ENCODE results near the gene MARK2.

Gene MARK2

DNA sequence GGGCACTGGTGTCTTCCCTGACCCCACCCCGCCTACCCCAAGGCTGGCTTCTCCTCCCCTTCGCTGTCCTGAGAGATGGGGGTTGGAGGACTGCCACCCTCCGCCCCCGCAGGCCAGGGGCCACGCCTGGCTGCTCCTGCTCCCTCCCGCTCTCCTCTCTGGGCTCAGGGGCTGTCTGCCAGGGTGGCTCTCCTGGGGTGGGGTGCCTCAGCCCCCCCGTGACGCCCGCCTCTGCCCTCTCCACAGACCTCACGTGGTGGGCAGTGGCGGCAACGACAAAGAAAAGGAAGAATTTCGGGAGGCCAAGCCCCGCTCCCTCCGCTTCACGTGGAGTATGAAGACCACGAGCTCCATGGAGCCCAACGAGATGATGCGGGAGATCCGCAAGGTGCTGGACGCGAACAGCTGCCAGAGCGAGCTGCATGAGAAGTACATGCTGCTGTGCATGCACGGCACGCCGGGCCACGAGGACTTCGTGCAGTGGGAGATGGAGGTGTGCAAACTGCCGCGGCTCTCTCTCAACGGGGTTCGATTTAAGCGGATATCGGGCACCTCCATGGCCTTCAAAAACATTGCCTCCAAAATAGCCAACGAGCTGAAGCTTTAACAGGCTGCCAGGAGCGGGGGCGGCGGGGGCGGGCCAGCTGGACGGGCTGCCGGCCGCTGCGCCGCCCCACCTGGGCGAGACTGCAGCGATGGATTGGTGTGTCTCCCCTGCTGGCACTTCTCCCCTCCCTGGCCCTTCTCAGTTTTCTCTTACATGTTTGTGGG lies 69.9 kb downstream of the MARK2 start:
- DNase-seq (ENCODE audit: low read depth, low spot score) = no peak

DNA sequence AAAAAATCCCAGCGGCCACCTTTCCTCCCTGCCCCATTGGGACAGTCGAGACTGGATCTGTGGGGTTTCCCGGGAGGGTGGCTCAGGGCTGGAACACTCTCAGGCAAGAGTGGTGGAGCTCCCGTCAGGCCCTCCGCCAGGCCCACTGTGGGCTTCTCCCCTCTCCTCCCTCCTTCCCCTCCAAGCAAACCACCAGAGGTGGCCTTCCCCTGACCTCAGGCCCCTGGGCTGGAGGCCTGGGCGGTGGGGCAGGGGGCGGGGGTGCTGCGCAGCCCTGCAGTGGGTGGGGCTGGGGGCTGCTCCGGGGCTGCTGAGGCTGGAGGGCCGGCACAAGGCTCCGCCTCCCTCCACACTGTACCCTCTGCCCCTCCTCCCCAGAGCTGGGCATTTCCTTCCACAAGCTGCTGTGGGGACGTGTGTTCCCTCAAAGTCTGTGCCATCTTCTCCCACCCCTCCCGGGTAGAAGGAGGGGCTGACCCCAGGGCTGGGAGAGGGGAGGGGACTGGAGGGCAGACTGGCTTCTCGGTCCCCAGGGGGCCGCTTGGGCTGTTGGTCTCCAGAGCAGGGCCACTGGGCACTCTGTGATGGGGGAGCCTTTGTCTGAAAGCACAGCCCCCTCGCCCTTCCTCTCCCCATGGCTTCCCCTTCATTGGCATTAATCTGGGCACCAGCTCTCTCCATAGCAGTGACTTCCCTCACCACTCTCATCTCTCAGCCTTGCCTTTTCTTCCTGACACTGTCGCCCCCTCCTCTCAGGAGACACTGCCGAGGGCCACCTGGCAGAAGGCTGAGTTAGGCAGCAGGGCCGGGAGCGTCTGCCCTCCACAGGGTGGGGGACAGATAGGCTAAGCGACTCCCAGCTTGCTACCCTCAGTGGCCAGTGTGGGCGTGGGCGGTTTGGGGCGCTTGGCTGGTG lies 70.9 kb downstream of the MARK2 start:
- peak; percentile 72 for DNase-seq (ENCODE audit: low read depth, low spot score)

DNA sequence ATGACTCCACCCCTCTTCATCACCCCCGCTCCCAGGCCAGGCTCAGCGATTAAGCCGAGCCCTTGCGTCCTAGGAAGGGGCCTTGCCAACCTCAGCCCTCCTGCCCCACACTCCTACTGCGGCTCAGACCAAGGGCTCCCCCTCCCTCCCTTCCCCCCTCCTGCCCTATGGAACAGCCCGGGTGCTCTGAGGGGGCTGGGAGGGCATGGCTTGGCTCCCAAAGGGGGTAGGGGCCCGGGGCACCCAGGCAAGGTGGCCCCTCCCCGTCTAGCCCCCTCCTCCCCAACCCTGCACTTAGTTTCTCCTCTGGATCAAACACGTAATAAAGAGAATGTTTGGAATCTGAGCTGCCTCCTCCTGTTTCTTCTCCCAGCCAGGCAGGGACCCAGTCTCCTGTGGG lies 71.8 kb downstream of the MARK2 start:
- no peak for DNase-seq (ENCODE audit: low read depth, low spot score)

DNA sequence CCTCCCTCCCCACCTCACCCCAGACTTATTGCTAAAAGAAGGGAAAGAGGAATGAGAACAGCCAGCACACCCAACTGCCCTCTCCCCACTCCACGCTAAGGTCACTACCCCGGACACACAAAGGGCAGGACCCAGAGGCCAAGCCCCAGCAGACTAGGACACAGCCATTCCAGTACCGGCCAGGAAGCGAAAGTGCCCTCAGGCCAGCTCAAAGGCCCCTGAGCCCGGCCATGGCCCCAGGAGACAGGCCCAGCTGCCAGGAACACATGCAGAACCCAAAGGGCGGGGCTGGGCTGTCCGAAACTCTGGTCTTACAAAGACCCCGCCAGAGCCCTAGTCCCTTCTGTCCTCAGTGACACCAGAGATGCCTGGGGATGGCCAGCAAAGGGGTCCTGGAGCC lies 72.5 kb downstream of the MARK2 start:
- DNase-seq (ENCODE audit: low read depth, low spot score) = peak; percentile 80

DNA sequence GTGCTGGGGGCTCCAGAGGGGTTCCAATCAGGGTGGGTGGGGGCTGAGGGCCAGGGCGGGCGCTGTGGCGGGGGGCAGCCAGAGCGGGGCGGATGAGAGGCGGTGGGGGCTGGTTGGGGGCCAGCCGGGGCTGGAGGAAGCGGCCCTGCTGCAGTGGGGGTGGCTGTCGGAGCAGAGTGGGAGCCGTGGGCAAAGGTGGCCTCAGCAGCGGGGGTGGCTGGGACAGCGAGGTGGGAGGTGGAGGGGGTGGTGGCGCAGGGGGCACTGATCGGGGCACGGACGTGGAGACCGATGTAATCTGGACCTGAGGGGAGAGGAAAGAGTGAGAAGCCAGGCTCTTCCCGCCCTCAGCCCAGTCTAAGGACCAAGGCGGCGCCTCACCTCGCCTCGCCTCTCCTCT lies 73.0 kb downstream of the MARK2 start:
- DNase-seq (ENCODE audit: low read depth, low spot score) = no peak

DNA sequence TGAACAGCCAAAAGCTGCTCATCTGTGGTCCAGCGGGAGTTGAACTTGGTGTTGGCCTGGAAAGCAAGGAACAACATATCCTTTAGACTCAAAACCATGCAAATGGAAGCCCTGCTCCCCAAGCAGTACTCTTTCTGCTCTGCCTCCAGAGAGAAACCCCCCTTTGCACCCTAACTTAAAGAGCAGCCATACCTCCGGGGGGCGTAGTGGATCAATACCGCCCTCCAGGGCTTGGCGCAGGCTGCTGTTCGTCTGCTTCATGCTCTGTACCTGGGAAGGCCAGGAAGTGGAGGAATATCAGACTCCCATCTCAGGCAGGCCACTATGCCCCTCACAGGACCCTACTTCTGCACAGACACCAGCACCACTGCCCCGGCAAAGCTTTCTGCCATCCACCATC lies 73.8 kb downstream of the MARK2 start:
- no peak for DNase-seq (ENCODE audit: low read depth, low spot score)

DNA sequence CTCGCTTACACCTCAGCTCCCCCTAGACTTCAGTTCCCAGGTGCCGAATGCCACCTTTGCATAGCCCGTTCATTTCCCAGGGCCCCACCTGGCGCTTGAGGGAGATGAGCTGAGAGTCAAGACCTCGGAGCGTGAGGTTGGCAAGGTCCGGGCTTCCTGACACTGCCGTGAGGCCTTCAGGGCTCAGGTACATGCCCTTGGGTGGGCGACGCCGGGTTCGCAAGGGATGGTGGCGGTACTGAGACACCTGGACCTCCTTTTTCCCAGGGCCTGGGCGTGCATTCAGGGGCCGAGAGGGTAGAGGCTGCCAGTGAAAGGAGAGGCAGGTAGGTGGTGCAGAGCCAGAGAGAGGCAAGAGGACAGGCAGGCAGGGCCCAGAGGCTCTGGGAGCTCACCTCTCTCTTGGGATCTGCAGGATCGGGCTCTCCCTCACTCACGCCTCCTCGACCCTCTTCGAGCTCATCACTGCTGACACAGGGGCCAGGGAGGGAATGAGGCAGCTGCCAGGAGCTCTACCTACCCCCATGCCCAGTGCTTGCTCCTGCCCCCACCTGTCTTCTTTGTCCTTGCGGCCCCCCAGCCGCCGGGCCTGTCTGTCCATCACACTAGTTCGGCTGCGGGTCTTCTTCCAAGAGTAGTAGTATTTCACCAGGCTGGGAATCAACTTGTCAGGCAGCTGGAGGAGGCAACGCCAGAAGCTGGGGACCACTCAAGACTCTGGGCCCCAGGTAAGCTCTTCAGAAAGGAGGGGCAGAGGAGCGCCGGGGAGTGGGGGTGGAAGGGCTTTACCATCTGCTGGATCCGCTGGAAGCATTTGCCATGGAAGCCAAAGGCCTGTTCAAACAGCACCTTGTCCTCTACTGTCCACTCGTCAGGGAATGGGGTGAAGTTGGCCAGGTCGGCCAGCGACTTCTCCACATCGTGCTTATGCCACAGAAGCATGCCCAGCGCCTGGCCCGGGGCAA lies 75.2 kb downstream of the MARK2 start:
- no peak for DNase-seq (ENCODE audit: low read depth, low spot score)

DNA sequence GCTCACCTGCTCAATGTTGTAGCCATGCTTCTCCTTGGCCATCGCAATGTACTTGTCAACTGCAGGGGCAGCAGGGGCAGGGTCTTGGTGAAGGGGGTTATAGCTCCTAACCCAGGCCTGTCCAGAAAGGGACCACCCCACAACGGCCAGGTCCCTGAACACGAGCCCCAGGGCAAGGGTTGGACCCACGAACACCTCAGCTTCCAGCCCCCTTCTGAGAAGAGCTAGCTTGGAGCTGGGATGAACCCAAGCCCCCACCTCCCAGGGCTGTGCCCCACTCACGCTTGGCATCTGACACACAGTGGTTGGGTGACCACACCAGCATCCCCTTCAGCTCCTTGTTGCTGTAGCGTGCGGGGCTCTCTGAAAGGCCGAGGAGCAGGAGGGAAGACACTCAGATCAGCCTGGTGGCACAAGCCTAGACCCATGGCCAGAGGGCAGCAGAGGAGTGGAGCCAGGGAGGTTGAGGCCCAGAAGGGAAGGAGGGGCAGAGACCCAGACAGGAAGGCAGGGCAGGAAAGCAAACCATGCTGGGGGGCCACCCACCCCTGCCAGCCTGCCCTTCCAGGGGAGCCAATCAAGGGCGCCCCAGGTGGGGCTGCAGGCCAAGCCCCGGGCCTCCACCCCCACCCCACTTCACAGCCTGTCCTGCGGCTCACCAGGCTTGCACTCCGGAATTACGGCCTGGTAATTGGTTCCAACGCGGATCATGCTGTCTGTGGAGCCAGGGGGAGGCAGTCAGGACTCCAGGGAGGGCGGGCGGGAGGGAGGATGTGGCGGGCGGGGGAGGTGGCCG lies 76.2 kb downstream of the MARK2 start:
- DNase-seq (ENCODE audit: low read depth, low spot score) = no peak

DNA sequence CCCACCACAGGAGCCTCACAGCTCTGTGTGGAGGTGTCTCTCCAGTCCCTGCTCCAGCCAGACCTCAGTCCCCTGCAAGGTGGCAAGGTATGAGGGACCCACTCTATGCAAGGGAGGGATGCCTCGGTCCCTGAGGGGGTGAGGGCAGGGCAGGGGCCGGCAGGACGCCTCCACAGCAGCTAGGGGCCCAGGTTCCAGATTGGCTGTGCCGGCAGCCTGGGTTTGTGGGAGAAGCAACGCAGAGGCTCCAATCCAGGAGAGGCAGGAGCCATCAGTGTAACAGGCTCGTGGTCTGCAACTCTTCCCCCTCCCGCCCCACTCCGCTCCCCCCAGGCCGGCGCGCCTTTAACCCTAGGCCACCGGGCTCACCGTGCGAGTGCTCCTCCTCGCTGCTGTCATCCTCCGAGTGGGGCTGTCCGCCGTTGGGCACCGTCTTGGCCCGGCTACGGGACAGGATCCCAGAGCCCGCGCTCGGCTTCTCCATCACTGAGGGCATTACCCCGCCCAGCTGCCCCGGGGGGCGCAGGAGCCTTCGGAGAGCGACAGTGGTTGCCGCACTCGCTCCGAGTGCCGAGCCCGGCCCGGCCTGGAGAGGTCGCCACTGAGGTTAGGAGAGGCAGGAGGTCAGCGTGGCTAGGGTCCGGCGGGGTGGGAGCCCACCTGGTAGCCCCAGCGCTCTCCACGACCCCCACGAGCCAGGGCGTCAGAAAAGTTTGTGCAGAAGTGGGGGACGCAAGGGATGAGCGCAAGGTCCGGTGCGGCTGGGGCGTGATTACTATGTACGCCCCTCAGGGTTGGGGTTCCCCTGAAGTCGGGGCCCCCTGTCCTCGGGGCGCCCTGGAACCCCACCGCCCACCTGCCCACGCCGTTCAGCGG lies 77.3 kb downstream of the MARK2 start:
- peak; percentile 95 for DNase-seq (ENCODE audit: low read depth, low spot score)

DNA sequence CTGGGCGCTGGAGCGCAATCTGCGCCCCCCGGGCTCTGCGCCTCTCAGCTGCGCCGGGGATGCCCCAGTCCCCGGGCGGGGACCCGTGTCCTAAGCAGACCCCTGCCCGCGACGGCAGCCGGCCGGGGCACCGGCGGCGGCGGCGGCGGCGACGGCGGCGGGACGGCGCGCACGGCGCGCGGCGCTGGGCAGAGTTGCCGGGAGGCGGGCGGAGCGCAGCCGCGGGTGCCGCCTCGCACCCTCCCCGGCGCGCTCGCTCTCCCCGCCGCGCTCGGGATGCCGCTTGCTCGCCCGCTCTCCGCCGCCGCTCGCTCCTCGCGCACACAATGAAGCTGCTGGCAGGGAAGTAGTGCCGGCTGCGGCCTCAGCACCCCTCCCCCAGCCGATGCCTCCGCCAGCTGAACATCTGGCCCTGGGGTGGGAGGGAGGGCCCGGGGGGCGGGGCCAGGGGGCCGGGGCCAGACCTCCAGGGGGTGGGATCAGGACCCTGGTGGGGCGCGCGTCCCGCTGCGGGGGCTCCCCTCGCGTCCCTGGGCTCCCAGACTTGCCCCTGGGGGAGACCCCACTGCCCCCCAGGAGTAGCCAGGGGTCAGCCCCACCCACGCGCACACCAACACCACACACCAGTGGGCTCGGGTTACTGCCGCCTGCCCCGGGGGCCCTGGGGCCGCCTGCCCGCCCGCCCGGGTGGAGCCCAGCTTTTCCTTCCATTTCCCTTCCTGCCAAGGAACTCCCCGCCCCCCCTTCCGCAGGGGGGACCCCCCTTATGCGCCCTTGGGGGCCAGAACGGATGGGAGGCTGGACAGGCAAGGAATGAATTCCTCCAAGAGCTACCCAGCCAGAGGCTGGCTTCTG lies 78.2 kb downstream of the MARK2 start, which contains the start of gene RCOR2:
Gene RCOR2, minus strand, starts transcription at position 328 of the 855 bp plus-strand sequence. CDS start 708 bp downstream, outside the sequence.
- peak; percentile 86 for DNase-seq (ENCODE audit: low read depth, low spot score)

DNA sequence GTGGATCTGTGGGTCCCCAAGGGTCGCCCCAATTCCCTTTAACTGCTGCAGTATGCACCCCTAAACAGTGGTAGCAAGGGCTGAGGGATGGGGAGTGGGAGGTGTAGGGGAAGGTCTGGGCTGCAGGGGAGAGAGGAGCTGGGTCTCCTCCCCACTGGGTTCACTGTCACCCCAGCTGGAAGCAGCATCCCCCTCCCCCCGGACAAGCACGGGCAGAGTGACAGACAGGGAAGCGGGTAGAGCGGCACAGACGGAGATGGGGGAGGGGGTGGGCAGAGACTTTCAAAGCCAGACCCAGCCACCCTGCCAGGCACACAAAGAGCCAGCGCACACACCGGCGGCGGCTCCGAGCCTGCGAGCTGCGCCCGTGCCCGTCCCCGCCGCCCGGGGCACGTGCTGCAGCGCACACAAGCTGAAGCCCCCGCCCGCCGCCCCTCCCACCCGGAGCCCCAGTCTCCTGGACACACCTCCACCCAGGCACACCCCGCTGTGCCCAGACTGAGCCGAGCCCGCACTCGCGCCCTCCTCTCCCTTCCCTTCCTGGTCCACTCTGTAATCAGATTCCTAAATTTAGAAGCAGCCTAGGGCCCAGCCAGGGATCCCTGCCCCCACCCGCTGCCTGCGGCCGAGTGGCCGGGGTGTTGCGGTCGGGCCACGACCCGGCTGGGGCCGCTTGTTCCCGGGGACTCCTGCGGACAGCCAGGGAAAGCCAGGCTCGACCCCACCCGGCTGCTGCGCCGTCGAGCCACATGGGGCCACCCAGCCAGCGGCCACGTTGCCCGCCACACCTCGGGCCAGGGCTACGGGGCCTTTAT lies 79.0 kb downstream of the MARK2 start:
- DNase-seq (ENCODE audit: low read depth, low spot score) = peak; percentile 91

DNA sequence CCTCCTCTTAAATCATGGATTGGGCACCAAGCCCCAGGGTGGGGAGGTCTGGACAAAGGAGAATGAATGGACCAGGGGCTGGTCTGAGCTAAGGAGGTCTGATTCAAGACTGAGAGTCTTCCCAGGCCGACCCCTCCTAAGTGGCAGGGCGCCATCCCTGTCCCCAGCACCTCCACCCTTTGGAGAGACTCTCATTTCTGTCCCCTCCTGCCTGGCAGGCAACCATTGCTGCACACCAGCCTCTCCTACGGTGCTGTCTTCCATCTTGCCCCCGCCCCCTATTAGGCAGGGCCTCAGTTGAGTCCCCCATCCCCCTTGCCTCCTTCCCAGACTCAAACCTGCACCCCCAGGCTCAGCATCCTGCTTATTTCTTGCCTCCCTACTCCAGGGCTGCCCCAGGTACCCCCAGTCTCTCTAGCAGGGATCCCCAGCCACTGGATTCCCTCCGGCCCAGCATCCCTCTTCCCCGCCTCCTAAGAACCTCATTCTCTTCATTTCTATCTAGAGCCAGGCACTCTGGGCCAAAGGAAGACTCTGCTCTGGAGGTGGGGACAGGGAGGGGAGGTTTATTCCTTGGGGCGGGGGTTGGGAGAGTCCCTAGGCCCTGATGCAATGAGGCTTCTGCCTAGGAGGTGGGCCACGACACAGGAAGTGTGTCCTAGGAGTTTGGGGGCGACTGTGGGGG lies 79.7 kb downstream of the MARK2 start:
- peak; percentile 56 for DNase-seq (ENCODE audit: low read depth, low spot score)

DNA sequence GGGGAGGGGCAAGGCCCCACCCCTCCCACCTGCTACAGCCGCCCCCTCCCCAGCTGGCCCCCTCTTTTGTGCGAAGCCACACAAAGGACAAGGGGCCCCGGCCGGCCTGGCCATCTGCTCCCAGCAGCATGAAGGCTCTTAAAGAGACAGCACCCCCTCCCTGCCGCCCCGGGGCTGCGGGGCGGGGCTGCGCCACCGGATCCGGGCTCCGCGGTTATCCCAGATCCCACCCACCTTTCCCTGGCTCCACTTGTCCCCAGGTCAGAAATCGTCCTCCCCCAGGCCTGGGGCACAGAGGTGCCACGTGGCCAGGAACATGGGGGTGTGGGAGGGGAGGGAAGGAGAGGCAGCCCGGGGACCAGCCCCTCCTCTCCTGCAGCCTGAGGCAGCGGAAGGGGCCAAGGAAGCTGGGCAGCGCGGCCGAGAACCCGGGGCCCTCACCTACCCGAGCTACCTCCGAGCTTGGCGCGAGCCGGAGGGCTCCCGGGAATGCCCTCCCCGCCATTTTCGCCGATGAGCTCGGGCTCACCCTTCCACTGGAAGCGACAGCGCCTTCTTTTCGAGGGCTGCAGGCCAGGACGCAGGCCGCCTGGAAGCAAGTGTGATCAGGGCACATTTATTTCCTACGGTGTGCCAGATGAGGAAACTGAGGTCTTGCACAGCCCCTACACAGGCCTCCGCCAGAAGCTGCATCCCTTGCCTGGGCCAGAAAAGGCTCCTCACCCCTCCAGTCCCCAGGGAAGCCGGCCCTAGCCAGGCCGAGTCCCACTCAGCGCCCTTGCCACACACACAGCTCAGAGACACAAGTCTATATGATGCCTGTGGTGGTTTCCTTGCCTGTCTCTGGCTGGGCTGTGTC lies 80.6 kb downstream of the MARK2 start:
- DNase-seq (ENCODE audit: low read depth, low spot score) = peak; percentile 90

DNA sequence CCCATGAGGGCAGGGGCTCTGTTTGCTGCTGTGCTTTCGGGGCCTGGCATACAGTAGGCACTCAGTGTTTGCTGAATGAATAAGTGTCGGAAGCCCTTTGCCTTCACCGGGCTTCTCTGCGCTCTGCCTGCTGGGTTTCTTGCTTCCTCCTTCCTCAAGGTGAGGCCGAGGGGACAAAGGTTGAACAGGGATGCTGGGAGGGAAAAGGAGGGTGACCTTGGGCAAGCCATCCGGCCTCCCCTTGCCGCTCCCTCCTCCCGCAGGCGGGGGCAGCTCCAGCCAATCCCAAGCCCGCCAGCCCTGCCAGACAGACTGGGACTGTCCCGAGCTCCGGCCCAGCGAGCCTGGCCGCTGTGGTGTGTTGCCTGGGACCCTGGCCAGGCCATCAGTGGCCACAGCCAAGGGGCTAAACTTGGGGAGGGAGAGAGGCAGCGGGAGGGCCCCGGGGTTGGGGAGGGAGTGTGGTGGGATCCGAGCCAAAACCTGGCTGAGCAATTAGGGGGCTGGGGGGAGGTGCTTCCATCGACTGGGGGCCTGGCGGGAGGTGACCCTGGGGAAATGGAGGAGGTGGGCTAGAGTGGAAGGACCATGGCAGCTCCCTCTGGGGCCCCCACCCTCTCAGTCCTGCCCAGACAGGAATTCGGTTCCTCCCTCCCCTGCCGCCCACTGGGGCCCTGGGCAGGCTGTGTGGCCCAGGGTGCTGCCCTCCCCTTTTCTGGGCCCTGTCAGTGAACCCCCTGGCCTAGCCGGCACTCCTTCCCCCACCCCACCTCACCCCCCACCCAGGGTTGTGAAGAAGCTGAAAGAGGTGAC lies 81.4 kb downstream of the MARK2 start:
- DNase-seq (ENCODE audit: low read depth, low spot score) = peak; percentile 71

DNA sequence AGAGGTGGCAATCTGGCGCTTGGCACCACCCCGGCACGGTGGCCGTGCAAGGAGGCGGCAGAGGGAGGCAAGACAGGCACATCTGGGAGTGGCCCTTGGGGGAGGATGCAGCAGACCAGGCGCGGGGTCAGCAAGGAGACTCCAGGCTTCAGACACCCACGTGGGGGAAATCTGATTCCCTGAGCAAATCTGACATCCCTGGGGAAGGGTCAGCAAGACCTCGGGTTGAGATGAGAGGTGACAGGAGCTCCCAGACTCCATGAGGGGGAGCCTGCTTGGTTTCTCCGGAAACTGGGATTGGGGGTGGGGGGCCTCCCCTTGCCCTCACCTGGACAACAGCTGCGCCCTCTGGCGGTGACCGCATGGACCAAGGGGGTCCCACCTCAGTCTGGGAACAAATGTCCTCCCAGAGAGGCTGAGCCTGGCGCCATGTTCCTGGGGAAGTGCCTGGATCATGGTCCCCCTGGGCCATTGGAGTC lies 82.1 kb downstream of the MARK2 start:
- DNase-seq (ENCODE audit: low read depth, low spot score) = no peak
